ENCODE data around the gene POTEM.
"Not testable (repeated sequence)": the region's sequence is repeated elsewhere in the genome, so short reads cannot be mapped to it uniquely, and the experiment has no call there.

Gene POTEM

GRCh38 chr14:18967134-18967533, at the start of gene POTEM:
Gene POTEM (plus strand): TSS chr14:18967434. CDS start chr14:18967486, 52 bp downstream.
- not testable (repeated sequence) for DNase-seq

- not testable (repeated sequence) for DNase-seq
These were observed 48.9 kb upstream of the POTEM start for GRCh38 chr14:18918345-18918744.

- not testable (repeated sequence) for DNase-seq
These were observed 47.2 kb upstream of the POTEM start for GRCh38 chr14:18920052-18920451.

GRCh38 chr14:18921055-18921701, 46.1 kb upstream of the POTEM start:
- DNase-seq = not testable (repeated sequence)

GRCh38 chr14:18936848-18937247, 30.4 kb upstream of the POTEM start:
- not testable (repeated sequence) for DNase-seq

- DNase-seq = not testable (repeated sequence)
These were observed 28.5 kb upstream of the POTEM start for GRCh38 chr14:18938733-18939132.

GRCh38 chr14:18949939-18950338, 17.3 kb upstream of the POTEM start:
- DNase-seq = not testable (repeated sequence)

- not testable (repeated sequence) for DNase-seq
These were observed 14.1 kb upstream of the POTEM start for GRCh38 chr14:18953085-18953484.

DNA sequence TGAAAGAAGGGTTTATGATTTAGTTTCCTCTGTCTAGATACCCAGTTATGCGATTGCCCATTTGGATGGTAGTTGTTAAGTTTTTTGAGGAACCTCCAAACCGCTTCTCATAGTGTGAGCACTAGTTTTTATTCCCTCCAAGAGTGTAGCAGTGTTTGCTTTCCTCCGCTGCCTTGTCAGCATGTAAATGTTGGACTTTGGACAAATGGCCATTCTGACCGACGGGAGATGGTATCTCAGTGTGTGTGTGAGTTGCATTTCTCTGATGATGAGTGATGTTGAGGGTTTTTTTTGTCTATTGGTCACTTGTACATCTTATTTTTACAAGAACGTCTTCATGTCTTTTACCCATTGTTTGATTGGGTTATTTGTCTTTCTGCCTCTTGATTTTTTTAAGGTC, 11.4 kb upstream of the POTEM start:
- DNase-seq = not testable (repeated sequence)

DNA sequence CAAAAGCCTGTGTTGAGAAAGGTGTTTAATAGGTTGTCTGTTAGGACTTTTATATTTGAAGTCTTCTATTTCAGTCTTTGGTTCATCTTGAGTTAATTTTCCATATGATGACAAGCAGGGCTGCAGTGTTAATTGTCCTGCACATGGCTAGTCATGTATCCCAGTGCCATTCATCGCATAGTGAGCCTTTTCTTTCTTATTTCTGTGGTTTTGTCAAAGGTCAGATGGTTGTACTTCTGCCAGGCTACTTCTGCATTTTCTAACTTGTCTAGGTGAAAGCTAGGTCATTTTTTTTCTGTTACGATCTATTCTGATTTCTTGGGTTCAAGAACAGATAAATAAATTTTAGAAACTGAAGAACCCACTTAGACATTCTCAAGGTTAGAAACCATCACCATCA, 5.7 kb upstream of the POTEM start:
- DNase-seq = not testable (repeated sequence)

GRCh38 chr14:18962143-18962542, 5.1 kb upstream of the POTEM start:
- DNase-seq = not testable (repeated sequence)

GRCh38 chr14:18963276-18963675, 4.0 kb upstream of the POTEM start:
- not testable (repeated sequence) for DNase-seq

- DNase-seq = not testable (repeated sequence)
These were observed 2.4 kb upstream of the POTEM start for GRCh38 chr14:18964878-18965277.

DNA sequence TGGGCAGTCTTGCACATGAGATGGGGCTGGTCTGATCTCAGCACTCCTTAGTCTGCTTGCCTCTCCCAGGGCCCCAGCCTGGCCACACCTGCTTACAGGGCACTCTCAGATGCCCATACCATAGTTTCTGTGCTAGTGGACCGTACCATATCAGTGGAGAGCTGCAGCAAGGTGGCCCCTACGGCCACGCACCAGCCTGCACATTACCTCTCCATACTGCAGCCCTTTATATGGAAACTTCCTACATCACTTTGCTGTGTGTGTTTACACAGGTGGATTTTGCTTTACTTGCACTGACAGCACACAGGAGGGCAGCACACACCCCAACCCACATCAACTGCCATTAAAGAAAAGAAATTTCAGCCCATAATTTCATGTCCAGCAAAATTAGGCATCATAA, 35.3 kb downstream of the POTEM start:
- DNase-seq = not testable (repeated sequence)

DNA sequence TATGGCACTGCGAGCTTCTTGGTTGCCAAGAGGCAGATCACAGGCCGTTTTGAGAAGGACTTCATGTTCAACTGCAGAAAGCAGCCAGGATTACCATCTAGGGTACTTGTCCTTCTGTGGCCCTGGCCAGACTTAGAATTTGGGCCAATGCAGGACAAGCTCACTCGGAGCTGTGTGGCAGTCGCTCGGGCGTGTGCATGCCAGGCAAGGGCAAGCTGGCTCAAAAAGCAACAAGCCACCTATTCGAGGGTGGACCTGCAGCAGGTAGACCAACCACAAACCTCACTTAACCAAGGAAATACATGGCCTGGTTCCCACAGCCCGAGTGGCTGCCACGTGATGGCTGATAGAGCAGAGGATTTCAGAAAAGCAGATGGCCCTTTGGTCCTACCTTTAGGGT, 39.3 kb downstream of the POTEM start:
- not testable (repeated sequence) for DNase-seq

DNA sequence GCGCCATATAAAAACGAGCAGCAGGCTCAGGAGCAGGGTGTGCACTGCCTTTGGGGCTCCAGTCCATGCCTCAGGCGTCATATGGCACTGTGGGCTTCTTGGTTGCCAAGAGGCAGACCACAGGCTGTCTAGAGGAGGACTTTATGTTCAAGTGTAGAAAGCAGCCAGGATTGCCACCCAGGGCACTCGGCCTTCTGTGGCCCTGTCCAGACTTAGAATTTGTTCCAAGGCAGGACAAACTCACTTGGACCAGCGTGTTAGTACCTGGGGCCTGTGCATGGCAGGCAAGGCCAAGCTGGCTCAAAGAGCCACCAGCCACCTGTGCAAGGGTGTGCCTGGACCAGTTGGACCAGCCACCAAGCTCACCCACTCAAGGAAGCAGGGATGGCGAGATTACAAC, 40.4 kb downstream of the POTEM start:
- DNase-seq = not testable (repeated sequence)

GRCh38 chr14:19011029-19011428, 43.8 kb downstream of the POTEM start:
- not testable (repeated sequence) for DNase-seq

GRCh38 chr14:19011703-19012102, 44.5 kb downstream of the POTEM start:
- DNase-seq = not testable (repeated sequence)

DNA sequence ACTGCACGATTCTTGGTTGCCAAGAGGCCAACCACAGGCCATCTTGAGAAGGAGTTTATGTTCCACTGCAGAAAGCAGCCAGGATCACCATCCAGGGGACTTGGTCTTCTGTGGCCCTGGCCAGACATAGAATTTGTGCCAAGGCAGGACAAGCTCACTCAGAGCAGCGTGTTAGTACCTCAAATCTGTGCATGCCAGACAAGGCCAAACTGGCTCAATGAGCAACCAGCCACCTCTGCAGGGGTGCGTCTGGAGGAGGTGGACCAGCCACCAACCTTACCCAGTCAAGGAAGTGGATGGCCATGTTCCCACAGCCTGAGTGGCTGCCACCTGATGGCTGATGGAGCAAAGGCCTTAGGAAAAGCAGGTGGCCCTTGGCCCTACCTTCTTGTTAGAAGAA, 48.0 kb downstream of the POTEM start:
- not testable (repeated sequence) for DNase-seq

DNA sequence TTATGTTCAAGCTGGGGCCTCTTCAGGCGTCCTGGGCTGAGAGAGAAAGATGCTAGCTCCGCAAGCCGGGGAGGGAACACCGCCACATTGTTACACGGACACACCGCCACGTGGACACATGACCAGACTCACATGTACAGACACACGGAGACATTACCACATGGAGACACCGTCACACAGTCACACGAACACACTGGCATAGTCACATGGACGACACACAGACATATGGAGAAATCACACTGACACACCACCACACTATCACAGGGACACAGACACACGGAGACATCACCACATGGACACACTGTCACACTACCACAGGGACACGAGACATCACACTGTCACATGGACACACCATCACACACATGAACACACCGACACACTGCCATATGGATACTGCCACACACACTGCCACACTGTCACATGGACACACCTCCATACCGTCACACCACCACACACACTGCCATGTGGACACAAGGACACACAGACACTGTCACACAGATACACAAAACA, 57.9 kb downstream of the POTEM start:
- DNase-seq = not testable (repeated sequence)

DNA sequence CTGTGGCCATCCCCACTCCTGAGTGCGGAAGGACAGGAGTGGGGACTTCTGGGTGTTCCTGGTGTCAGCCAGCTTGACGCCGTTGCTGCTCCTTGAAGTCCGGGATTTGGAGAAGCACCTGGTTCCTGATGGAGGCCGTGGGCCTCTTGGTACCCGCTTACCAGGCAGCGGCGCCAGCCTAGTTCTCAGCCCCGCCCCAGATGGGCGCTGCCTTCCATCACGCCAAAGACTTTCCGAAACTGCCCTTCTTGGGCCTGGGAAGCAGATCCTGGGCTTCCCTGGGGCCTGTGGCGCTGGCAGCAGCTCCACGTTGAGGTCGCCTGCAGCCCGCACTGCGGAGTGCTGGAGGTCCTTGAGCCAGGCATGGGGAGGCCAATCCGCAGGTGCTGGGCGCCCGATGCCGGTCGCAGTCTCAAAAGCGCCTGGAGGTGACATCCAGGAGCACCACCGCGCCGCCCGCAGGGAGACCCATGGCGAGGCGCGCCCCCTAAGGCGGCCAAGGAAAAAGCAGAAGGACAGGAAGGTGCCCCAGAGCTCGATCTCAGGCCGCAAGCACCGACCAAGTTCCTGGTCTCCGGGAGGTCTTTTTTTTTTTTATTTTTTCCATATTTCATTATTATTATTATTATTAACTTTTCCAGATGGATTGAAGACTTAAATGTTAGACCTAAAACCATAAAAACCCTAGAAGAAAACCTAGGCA, 59.6 kb downstream of the POTEM start:
- DNase-seq = not testable (repeated sequence)

- not testable (repeated sequence) for DNase-seq
These were observed 60.7 kb downstream of the POTEM start for GRCh38 chr14:19027895-19028294.

DNA sequence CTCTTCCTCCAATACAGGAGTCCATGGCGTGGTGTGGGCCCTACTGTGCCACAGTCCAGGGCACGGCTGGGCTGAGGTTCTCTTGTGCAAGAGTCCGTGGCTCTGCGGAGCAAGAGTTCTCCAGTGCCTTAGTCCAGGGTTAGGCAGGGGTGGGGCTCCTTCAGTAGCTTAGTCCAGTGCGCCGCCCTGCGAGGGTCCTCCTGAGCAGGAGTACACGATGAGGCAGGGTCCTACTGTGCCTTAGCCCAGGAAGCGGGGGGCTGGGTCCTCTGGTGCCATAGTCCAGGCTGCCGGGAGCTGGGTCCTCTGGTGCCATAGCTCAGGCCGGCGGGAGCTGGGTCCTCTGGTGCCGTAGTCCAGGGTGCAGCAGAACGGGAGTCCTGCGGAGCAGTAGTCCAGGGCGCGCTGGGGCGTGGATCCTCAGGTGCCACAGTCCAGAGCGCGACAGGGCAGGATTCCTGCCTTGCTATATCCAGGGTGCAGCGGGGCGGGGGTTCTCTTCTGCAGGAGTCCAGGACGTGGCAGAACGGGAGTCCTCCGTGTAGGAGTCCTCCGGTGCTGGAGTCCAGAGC, 69.7 kb downstream of the POTEM start:
- not testable (repeated sequence) for DNase-seq
